Mesenchymal stem cell (in vitro differentiated cells and primary cell): ENCODE measurements around the gene GK.

Experiments
- DNase-seq: peaks from one replicate; pipeline ENCODE4 v3.0.0-alpha.2; 2013
- H2AFZ ChIP-seq: one replicate; pipeline ENCODE4 v1.6.1; 2013; ENCODE audit warnings: low read depth, mild to moderate bottlenecking, control low read depth, inconsistent platforms, low read length, moderate library complexity
- H2AK5ac ChIP-seq: 2 replicates; pipeline ENCODE4 v1.6.1; 2013; ENCODE audit warnings: low read length, moderate library complexity, mild to moderate bottlenecking, inconsistent platforms; ENCODE audit not compliant: severe bottlenecking
- H2BK120ac ChIP-seq: one replicate; pipeline ENCODE4 v1.6.1; 2013; ENCODE audit warnings: low read depth, mild to moderate bottlenecking, inconsistent platforms, low read length, moderate library complexity
- H2BK12ac ChIP-seq, 2 experiments: one replicate each; pipeline ENCODE4 v1.6.1; 2013; ENCODE audit warnings: inconsistent platforms in 2 of 2, low read length in 2 of 2, mild to moderate bottlenecking in 2 of 2, moderate library complexity in 2 of 2, control low read depth in 1 of 2
- H2BK15ac ChIP-seq: one replicate; pipeline ENCODE4 v1.6.1; 2013; ENCODE audit warnings: mild to moderate bottlenecking, low read depth, inconsistent platforms; ENCODE audit not compliant: poor library complexity, severe bottlenecking
- H2BK5ac ChIP-seq: 2 replicates; pipeline ENCODE4 v1.6.1; 2013; ENCODE audit warnings: low read depth, mild to moderate bottlenecking, low read length, control low read depth, inconsistent platforms; ENCODE audit not compliant: poor library complexity, severe bottlenecking
- H3K14ac ChIP-seq, 2 experiments: one replicate each; pipeline ENCODE4 v1.6.1; 2013; ENCODE audit warnings: inconsistent platforms in 2 of 2, low read length in 2 of 2, control low read depth in 1 of 2, mild to moderate bottlenecking in 1 of 2, moderate library complexity in 1 of 2
- H3K18ac ChIP-seq, 2 experiments: one replicate each; pipeline ENCODE4 v1.6.1; 2013; ENCODE audit warnings: inconsistent platforms in 2 of 2, low read length in 2 of 2, control low read depth in 1 of 2, low read depth in 1 of 2, mild to moderate bottlenecking in 1 of 2
- H3K23ac ChIP-seq, 2 experiments: one replicate each; pipeline ENCODE4 v1.6.1; 2013; ENCODE audit warnings: inconsistent platforms in 2 of 2, low read length in 2 of 2, mild to moderate bottlenecking in 2 of 2, moderate library complexity in 2 of 2, control low read depth in 1 of 2
- H3K27ac ChIP-seq: 2 replicates; pipeline ENCODE4 v1.5.1; 2013; ENCODE audit warnings: mild to moderate bottlenecking, moderate library complexity, low read length, control low read depth, inconsistent platforms; ENCODE audit not compliant: poor library complexity, severe bottlenecking
- H3K27me3 ChIP-seq, 2 experiments: 2 replicates each; pipeline versions ENCODE4 v1.6.1 to v1.7.0; 2013; ENCODE audit warnings: low read length in 2 of 2, mild to moderate bottlenecking in 2 of 2, moderate library complexity in 2 of 2, control low read depth in 1 of 2, inconsistent platforms in 1 of 2; ENCODE audit not compliant: control insufficient read depth in 1 of 2, insufficient read depth in 1 of 2
- H3K36me3 ChIP-seq, 2 experiments: 2 replicates each; pipeline versions ENCODE4 v1.6.1 to v1.7.0; 2013; ENCODE audit warnings: low read length in 2 of 2, control low read depth in 1 of 2, inconsistent platforms in 1 of 2, low read depth in 1 of 2, mild to moderate bottlenecking in 1 of 2; ENCODE audit not compliant: insufficient read depth in 2 of 2, control insufficient read depth in 1 of 2
- H3K4ac ChIP-seq, 2 experiments: one replicate each; pipeline ENCODE4 v1.6.1; 2013; ENCODE audit warnings: inconsistent platforms in 2 of 2, low read length in 2 of 2, mild to moderate bottlenecking in 2 of 2, moderate library complexity in 2 of 2, control low read depth in 1 of 2, low read depth in 1 of 2
- H3K4me1 ChIP-seq: 2 replicates; pipeline ENCODE4 v1.6.1; 2013; ENCODE audit warnings: low read depth, low read length, control low read depth; ENCODE audit not compliant: control insufficient read depth, insufficient read depth
- H3K4me2 ChIP-seq: 2 replicates; pipeline ENCODE4 v1.6.1; 2013; ENCODE audit warnings: low read length, mild to moderate bottlenecking, inconsistent platforms; ENCODE audit not compliant: poor library complexity, severe bottlenecking
- H3K4me3 ChIP-seq, 2 experiments: 2 replicates each; pipeline versions ENCODE4 v1.5.1 to v1.7.0; 2013; ENCODE audit warnings: low read length in 2 of 2, mild to moderate bottlenecking in 2 of 2, control low read depth in 1 of 2, low read depth in 1 of 2; ENCODE audit not compliant: insufficient read depth in 1 of 2
- H3K79me1 ChIP-seq: replicated peaks from 2 replicates; pipeline ENCODE4 v1.6.1; 2013; ENCODE audit warnings: mild to moderate bottlenecking, control low read depth, low read length, inconsistent platforms; ENCODE audit not compliant: poor library complexity, severe bottlenecking
- H3K9ac ChIP-seq: 2 replicates; pipeline ENCODE4 v1.7.0; 2013; ENCODE audit warnings: mild to moderate bottlenecking, low read length, moderate library complexity
- H3K9me3 ChIP-seq: 2 replicates; pipeline ENCODE4 v1.7.0; 2013; ENCODE audit warnings: mild to moderate bottlenecking, low read length; ENCODE audit not compliant: control insufficient read depth
- H4K8ac ChIP-seq: one replicate; pipeline ENCODE4 v1.6.1; 2013; ENCODE audit warnings: inconsistent platforms, mild to moderate bottlenecking, low read length, moderate library complexity
- H4K91ac ChIP-seq: one replicate; pipeline ENCODE4 v1.6.1; 2013; ENCODE audit warnings: mild to moderate bottlenecking, low read length, inconsistent platforms
- WGBS: methylation state at CpG from one replicate; pipeline ENCODE4 v1.1.7; 2013; ENCODE audit warnings: mixed read lengths; 5-methylcytosine and 5-hydroxymethylcytosine counted together

The GK gene

DNA sequence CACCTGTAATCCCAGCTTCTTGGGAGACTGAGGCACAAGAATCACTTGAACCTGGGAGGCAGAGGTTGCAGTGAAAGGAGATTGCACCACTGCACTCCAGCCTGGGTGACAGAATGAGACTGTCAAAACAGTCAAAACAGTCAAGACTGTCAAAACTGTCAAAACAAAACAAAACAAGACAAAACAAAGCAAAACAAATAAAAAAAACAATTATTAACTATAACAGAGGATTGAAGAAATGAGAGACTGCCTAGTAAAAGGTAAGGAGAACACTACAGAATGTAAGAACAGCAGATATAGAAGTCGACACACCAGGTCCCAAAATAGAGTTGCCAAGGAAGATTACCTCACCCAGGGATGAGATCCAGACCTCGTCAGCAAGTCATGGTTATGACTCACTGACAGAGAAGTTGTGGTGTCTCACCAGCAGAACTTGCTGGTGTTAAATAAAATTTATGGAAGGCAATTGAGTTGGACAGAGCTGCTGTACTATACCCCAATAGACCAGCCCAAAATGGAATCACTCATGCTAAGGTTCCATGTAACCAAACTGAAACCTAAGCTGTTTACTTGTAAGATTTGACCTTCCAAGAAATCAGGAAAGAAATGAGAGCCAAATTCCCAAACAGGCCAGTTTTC, 32.1 kb upstream of the GK start:
- no peak overlapping the region for H3K4ac ChIP-seq
- H3K4me3 ChIP-seq, result no peak overlapping the region
- H2BK15ac ChIP-seq, result no peak overlapping the region
- no peak overlapping the region for H3K14ac ChIP-seq
- H4K8ac ChIP-seq, result no peak overlapping the region
- 0% methylated on average over 2 of the region's 2 CpGs for WGBS
- no peak overlapping the region for H3K4me2 ChIP-seq
- H2AK5ac ChIP-seq, result no peak overlapping the region
- H2BK5ac ChIP-seq, result no peak overlapping the region
- no peaks in the 10 kb centered on the region for H3K27me3 ChIP-seq
- no peak overlapping the region for H3K18ac ChIP-seq
- H2AFZ ChIP-seq, result no peak overlapping the region
- no peak overlapping the region for H3K23ac ChIP-seq
- no peaks in the 10 kb centered on the region for H3K79me1 ChIP-seq
- H3K27ac ChIP-seq, result peak overlapping the region; percentile 26
- DNase-seq, result peak; percentile 92
- H4K91ac ChIP-seq, result no peak overlapping the region
- H3K9me3 ChIP-seq, result peaks cover 19% of the 10 kb centered on the region
- H3K4me1 ChIP-seq, result peaks cover 3% of the 10 kb centered on the region
- no peak overlapping the region for H2BK120ac ChIP-seq
- H3K36me3 ChIP-seq, result no peaks in the 10 kb centered on the region
- H2BK12ac ChIP-seq, result no peak overlapping the region
- peak overlapping the region; percentile 43 for H3K9ac ChIP-seq

GRCh38 chrX:30622361-30622760, 30.9 kb upstream of the GK start:
- Histone ChIP-seq H3K9me3 (peaks cover 13% of the 10 kb centered on the region), H3K27me3 (no peaks in the 10 kb centered on the region), H3K9ac (no peak overlapping the region), H2AFZ (no peak overlapping the region), H3K18ac (no peak overlapping the region), H3K4me3 (no peak overlapping the region), H2BK5ac (no peak overlapping the region), H3K23ac (no peak overlapping the region), H3K79me1 (no peaks in the 10 kb centered on the region), H2BK120ac (no peak overlapping the region), H3K14ac (no peak overlapping the region), H2BK12ac (no peak overlapping the region), H2AK5ac (no peak overlapping the region), H3K4me1 (peaks cover 3% of the 10 kb centered on the region), H2BK15ac (no peak overlapping the region), H3K4me2 (no peak overlapping the region), H4K8ac (no peak overlapping the region), H4K91ac (no peak overlapping the region), H3K27ac (no peak overlapping the region), H3K36me3 (no peaks in the 10 kb centered on the region), H3K4ac (no peak overlapping the region)
- no peak for DNase-seq
- 100% methylated on average over 2 of the region's 2 CpGs for WGBS

- Histone ChIP-seq H2BK120ac (no peak overlapping the region), H3K27ac (no peak overlapping the region), H3K9me3 (peaks cover 13% of the 10 kb centered on the region), H3K79me1 (no peaks in the 10 kb centered on the region), H3K4me1 (no peaks in the 10 kb centered on the region), H3K4me3 (no peak overlapping the region), H2BK12ac (no peak overlapping the region), H4K8ac (no peak overlapping the region), H3K14ac (no peak overlapping the region), H3K27me3 (no peaks in the 10 kb centered on the region), H2AK5ac (no peak overlapping the region), H3K4me2 (no peak overlapping the region), H2AFZ (no peak overlapping the region), H3K23ac (no peak overlapping the region), H3K18ac (no peak overlapping the region), H4K91ac (no peak overlapping the region), H3K9ac (no peak overlapping the region), H3K4ac (no peak overlapping the region), H3K36me3 (no peaks in the 10 kb centered on the region), H2BK15ac (no peak overlapping the region), H2BK5ac (no peak overlapping the region)
- 100% methylated on average over 1 of the region's 2 CpGs for WGBS
- no peak for DNase-seq
These were observed 26.8 kb upstream of the GK start for GRCh38 chrX:30626402-30626801.

- Histone ChIP-seq H2BK120ac (no peak overlapping the region), H4K8ac (no peak overlapping the region), H3K4me1 (no peaks in the 10 kb centered on the region), H3K4me2 (no peak overlapping the region), H3K27me3 (no peaks in the 10 kb centered on the region), H3K14ac (no peak overlapping the region), H3K79me1 (no peaks in the 10 kb centered on the region), H3K23ac (no peak overlapping the region), H2BK15ac (no peak overlapping the region), H2AK5ac (no peak overlapping the region), H3K9ac (no peak overlapping the region), H3K27ac (no peak overlapping the region), H3K4ac (no peak overlapping the region), H3K18ac (no peak overlapping the region), H2BK12ac (no peak overlapping the region), H3K9me3 (peaks cover 2% of the 10 kb centered on the region), H4K91ac (no peak overlapping the region), H3K36me3 (no peaks in the 10 kb centered on the region), H2AFZ (no peak overlapping the region), H2BK5ac (no peak overlapping the region), H3K4me3 (no peak overlapping the region)
- DNase-seq, result peak; percentile 21
- 91% methylated on average over 6 of the region's 8 CpGs for WGBS
These were observed 25.2 kb upstream of the GK start for GRCh38 chrX:30627818-30628652.
